Neural cell (in vitro differentiated cells): ENCODE data around the gene RTTN. TPM values are rescaled to one million over a fixed set of nuclear protein-coding genes. Genes with fewer than 3 reads are reported as not detected.

ENCODE experiments used
- H2AFZ ChIP-seq: fragments of 200-600, 300-800 bp; sonication (generic), shearing (Covaris generic); 2 replicates; pipeline ENCODE4 v1.6.0; 2014; ENCODE audit warnings: low read depth, mild to moderate bottlenecking, antibody characterized with exemption, low read length, moderate library complexity
- H3F3A ChIP-seq: fragments of 200-600 bp; shearing (Covaris generic); 2 replicates; pipeline ENCODE4 v1.6.1; 2016; ENCODE audit warnings: mild to moderate bottlenecking, moderate library complexity, mixed read lengths, antibody characterized with exemption, low read length; ENCODE audit not compliant: insufficient read depth, poor library complexity, severe bottlenecking
- H3K27ac ChIP-seq: fragments of 200-600, 300-800 bp; sonication (generic), shearing (Covaris generic); 2 replicates; pipeline ENCODE4 v1.5.1; 2014; ENCODE audit warnings: mild to moderate bottlenecking, low read length, moderate library complexity
- H3K27me3 ChIP-seq: fragments of 300-800, 200-600 bp; sonication (generic), shearing (Covaris generic); 2 replicates; pipeline ENCODE4 v1.6.0; 2014; ENCODE audit warnings: mild to moderate bottlenecking, low read depth, low read length, moderate library complexity; ENCODE audit not compliant: insufficient read depth
- H3K36me3 ChIP-seq: fragments of 300-800, 200-600 bp; sonication (generic), shearing (Covaris generic); 2 replicates; pipeline ENCODE4 v1.5.1; 2014; ENCODE audit warnings: mild to moderate bottlenecking, antibody characterized with exemption, low read length, moderate library complexity; ENCODE audit not compliant: insufficient read depth
- H3K4me2 ChIP-seq: fragments of 300-800, 200-600 bp; sonication (generic), shearing (Covaris generic); 2 replicates; pipeline ENCODE4 v1.6.0; 2014; ENCODE audit warnings: mild to moderate bottlenecking, low read length
- H3K4me3 ChIP-seq: fragments of 300-800, 200-600 bp; sonication (generic), shearing (Covaris generic); 2 replicates; pipeline ENCODE4 v1.5.1; 2014; ENCODE audit warnings: mild to moderate bottlenecking, low read length, moderate library complexity
- H3K79me2 ChIP-seq: fragments of 200-600 bp; shearing (Covaris generic); replicated peaks from 2 replicates; pipeline ENCODE4 v1.6.0; 2014; ENCODE audit warnings: mild to moderate bottlenecking, low read length, moderate library complexity; ENCODE audit not compliant: insufficient read depth
- H3K9ac ChIP-seq: fragments of 300-800, 200-600 bp; sonication (generic), shearing (Covaris generic); 2 replicates; pipeline ENCODE4 v1.6.1; 2016; ENCODE audit warnings: mild to moderate bottlenecking, low read length, mixed read lengths
- H3K9me2 ChIP-seq: fragments of 200-600 bp; shearing (Covaris generic); 2 replicates; pipeline ENCODE4 v1.6.1; 2016; ENCODE audit warnings: mild to moderate bottlenecking, low read length, mixed read lengths; ENCODE audit not compliant: insufficient read depth
- H3K9me3 ChIP-seq: fragments of 200-600, 300-800 bp; sonication (generic), shearing (Covaris generic); 2 replicates; pipeline ENCODE4 v1.6.1; 2016; ENCODE audit warnings: mild to moderate bottlenecking, mixed run types, low read length, moderate library complexity, mixed read lengths
- H4K20me1 ChIP-seq: fragments of 200-600 bp; shearing (Covaris generic); 2 replicates; pipeline ENCODE4 v1.6.1; 2016; ENCODE audit warnings: mild to moderate bottlenecking, mixed run types; ENCODE audit not compliant: insufficient read depth
- CTCF ChIP-seq: fragments of 450-650 bp; IDR thresholded peaks from 2 replicates; pipeline ENCODE4 v1.5.1; 2014; ENCODE audit warnings: antibody characterized with exemption, mild to moderate bottlenecking, moderate library complexity; ENCODE audit not compliant: poor library complexity, severe bottlenecking
- EP300 ChIP-seq: fragments of 450-650 bp; conservative IDR thresholded peaks from 2 replicates; pipeline ENCODE4 v1.6.1; 2014; ENCODE audit warnings: antibody characterized with exemption, mild to moderate bottlenecking, moderate library complexity; ENCODE audit not compliant: poor library complexity, severe bottlenecking
- EZH2 ChIP-seq: fragments of 200-600, 300-800 bp; shearing (Covaris generic), sonication (generic); IDR thresholded peaks from 2 replicates; pipeline ENCODE4 v1.6.1; 2014; ENCODE audit warnings: antibody characterized with exemption, low read length, borderline replicate concordance, mild to moderate bottlenecking; ENCODE audit not compliant: insufficient read depth, poor library complexity, severe bottlenecking
- MXI1 ChIP-seq: fragments of 450-650 bp; conservative IDR thresholded peaks from 2 replicates; pipeline ENCODE4 v1.6.1; 2014; ENCODE audit warnings: antibody characterized with exemption, mild to moderate bottlenecking; ENCODE audit not compliant: poor library complexity, severe bottlenecking
- POLR2AphosphoS5 ChIP-seq: IDR thresholded peaks from 2 replicates; pipeline ENCODE4 v1.6.1; 2012
- RAD21 ChIP-seq: fragments of 450-650 bp; conservative IDR thresholded peaks from 2 replicates; pipeline ENCODE4 v1.6.1; 2014; ENCODE audit warnings: antibody characterized with exemption, mild to moderate bottlenecking, moderate library complexity
- REST ChIP-seq: IDR thresholded peaks from 2 replicates; pipeline ENCODE4 v1.6.1; 2012; ENCODE audit warnings: borderline replicate concordance
- SMC3 ChIP-seq: fragments of 450-650 bp; conservative IDR thresholded peaks from 2 replicates; pipeline ENCODE4 v1.6.1; 2014; ENCODE audit warnings: antibody characterized with exemption, mild to moderate bottlenecking, moderate library complexity; ENCODE audit not compliant: poor library complexity
- TAF1 ChIP-seq: IDR thresholded peaks from 2 replicates; pipeline ENCODE4 v1.6.1; 2012; ENCODE audit warnings: low read depth
- polyA plus RNA-seq: library from polyadenylated mRNA; depleted of rRNA; stranded (reverse); fragments of >200 nt; gene quantifications from 2 replicates; pipeline ENCODE4 v1.2.3, GENCODE V29; 2014

Gene RTTN
- polyA plus RNA-seq, 1 donor from 2014 or later, result 24.2 TPM

- TF ChIP-seq RAD21 (no peak), POLR2AphosphoS5 (no peak), EP300 (no peak), MXI1 (no peak), REST (no peak), SMC3 (no peak), CTCF (no peak), EZH2 (no peak), TAF1 (no peak)
- Histone ChIP-seq H3F3A (no peaks in the 10 kb centered on the region), H3K4me2 (no peak overlapping the region), H3K27me3 (no peaks in the 10 kb centered on the region), H3K79me2 (no peaks in the 10 kb centered on the region), H3K9me2 (no peaks in the 10 kb centered on the region), H3K36me3 (peaks cover 4% of the 10 kb centered on the region), H2AFZ (no peak overlapping the region), H3K27ac (no peak overlapping the region), H3K9me3 (no peaks in the 10 kb centered on the region), H3K4me3 (no peak overlapping the region), H4K20me1 (no peaks in the 10 kb centered on the region), H3K9ac (no peak overlapping the region)
Observed at GRCh38 chr18:70128271-70128670, 77.2 kb downstream of the RTTN start.

- Histone ChIP-seq H4K20me1 (no peaks in the 10 kb centered on the region), H3K4me3 (no peak overlapping the region), H3K9ac (no peak overlapping the region), H3K79me2 (no peaks in the 10 kb centered on the region), H3K9me3 (no peaks in the 10 kb centered on the region), H3K9me2 (no peaks in the 10 kb centered on the region), H3K36me3 (peaks cover 4% of the 10 kb centered on the region), H3F3A (no peaks in the 10 kb centered on the region), H3K4me2 (no peak overlapping the region), H3K27ac (no peak overlapping the region), H2AFZ (no peak overlapping the region), H3K27me3 (no peaks in the 10 kb centered on the region)
- no peak for TF ChIP-seq EP300
- TF ChIP-seq EZH2, result no peak
- no peak for TF ChIP-seq SMC3
- no peak for TF ChIP-seq TAF1
- no peak for TF ChIP-seq REST
- TF ChIP-seq CTCF, result no peak
- no peak for TF ChIP-seq RAD21
- no peak for TF ChIP-seq MXI1
Observed at GRCh38 chr18:70127359-70127758, 78.1 kb downstream of the RTTN start.
